Keratinocyte (primary cell): ENCODE data around the gene ABI1.

ENCODE experiments used
- CTCF ChIP-seq, 3 experiments: IDR thresholded peaks in 1 of 3; conservative IDR thresholded peaks in 1 of 3; optimal IDR thresholded peaks in 1 of 3; 2 replicates in 2 of 3; 3 replicates in 1 of 3; pipeline versions ENCODE3 to v1.5.1; 2011; ENCODE audit warnings: low read length in 3 of 3, mild to moderate bottlenecking in 3 of 3, moderate library complexity in 2 of 3, control low read depth in 1 of 3, inconsistent platforms in 1 of 3; ENCODE audit not compliant: insufficient read depth in 2 of 3; ENCODE audit errors: extremely low read depth in 1 of 3
- EZH2 ChIP-seq: IDR thresholded peaks from one replicate; pipeline ENCODE4 v1.6.1; 2012; ENCODE audit warnings: inconsistent platforms, mild to moderate bottlenecking, low read length, moderate library complexity

DNA sequence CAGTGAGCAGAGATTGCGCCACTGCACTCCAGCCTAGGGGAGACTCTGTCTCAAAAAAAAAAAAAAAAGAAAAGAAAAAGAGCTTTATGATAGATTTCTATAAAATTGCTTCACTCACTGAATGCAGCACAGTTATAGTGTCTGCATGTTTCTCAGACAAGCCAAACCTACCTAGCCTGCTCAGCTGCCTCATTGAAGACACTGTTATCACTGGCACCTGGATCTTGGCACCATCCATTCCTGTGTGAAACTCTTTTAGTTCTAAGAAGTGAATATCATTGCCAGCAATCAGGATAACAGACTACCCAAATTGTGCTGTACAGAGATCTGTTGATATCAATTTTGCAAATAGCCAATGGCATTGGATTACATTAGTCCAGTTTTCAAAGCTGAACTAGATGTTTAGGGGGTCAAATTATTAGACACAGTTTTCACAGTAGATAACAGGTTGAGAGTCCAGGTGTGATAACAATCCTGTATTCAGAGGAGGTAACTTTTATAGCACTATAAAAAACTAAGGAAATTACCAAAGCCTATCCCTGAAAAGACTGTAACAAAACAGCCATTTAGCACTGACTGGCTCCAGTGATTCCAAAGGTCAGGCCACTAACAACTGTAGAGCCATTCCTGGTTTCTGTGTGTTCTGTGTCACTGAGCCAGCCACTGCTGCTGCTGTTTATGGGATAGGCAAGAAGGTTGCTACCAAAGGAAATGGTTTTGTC, 146.2 kb downstream of the ABI1 start:
- TF ChIP-seq CTCF (optimal IDR thresholded peaks at IDR 0.05 in 1 of 3, IDR thresholded peaks at IDR 0.05 in 1 of 3, conservative IDR thresholded peaks at IDR 0.05 in 1 of 3; ENCODE audit: extremely low read depth in 1 of 3, insufficient read depth in 2 of 3, low read length in 3 of 3) (no peak), EZH2 (no peak)
